SW 1271 (cell line): ENCODE data around the gene ZKSCAN2.

Source experiments
- DNase-seq, 2 experiments: peaks; one replicate each; lab custom pipeline; 2025; lab: John Stamatoyannopoulos, UW

ZKSCAN2 gene

GRCh38 chr16:25223964-25224363, 33.7 kb downstream of the ZKSCAN2 start:
- no peak for DNase-seq

DNA sequence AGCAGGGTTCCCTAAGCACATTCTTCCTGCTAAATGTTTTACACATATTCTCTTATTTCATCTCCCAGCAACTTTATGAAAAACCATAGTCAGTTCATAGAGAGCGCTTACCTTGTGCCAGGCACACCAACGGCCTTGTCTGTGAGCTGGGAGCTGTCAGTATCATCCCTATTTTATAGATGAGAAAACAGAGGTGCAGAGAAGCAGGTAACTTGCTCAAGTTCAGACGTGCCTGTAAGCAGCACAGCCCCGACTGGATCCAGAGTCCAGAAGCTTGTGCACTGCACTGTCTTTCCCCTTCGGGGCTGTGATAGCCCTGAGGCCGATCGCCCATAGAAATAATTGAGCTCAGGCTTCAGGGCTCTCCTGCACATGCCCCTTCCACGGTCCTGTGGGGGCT, 34.7 kb downstream of the ZKSCAN2 start:
- DNase-seq, result no peak

DNA sequence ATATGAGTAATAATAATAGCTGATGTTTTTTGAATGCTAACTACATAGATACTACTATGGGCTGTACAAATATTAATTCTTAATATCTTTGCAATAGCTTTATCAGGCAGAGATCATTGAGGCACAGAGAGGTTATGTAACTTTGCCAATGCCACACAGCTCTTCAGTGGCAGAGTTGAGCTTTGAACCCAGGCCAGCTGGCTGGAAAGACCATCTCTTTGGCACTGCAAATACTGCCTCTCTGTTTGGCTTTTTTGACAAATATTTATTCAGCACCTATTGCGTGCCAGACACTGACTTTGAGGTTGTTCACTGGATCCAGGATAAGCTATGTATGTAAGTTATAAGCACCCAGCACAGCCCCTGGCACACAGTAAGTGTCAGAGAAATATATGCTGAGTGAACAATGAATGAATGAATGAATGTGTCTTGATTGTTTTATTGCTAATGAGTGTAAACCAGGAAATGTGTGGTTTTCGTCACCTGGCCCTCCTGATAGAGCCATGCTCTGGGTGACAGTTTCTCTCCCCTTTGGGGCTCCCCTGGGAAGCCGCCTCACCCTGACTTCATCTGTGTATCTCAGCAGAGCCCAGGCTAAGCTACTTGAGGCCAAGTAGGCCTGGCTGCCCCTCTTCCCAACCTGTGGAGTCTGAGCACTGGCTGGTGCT, 38.4 kb downstream of the ZKSCAN2 start:
- no peak for DNase-seq

GRCh38 chr16:25217921-25218320, 39.7 kb downstream of the ZKSCAN2 start:
- DNase-seq, result no peak

GRCh38 chr16:25217112-25217511, 40.5 kb downstream of the ZKSCAN2 start:
- DNase-seq, result no peak

GRCh38 chr16:25213709-25214397, 43.8 kb downstream of the ZKSCAN2 start:
- no peak for DNase-seq

DNA sequence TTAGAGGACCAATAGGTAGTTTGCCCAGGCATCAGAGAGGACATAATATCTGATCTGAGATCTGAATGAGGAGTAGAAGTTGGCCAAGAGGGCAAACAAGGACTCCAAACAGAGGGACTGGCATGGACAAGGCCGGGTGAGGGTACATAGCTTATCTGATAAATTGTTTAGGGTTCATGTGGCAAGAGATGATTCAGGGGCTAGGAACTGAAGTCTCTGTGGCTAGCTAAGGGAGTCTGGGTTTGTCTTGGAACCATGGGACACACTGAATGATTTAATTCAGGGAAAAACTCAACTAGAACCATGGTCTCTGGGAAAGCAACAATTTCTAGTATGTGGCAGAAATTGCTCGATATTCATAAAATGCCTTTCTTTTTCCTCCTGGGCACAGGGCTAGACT, 45.0 kb downstream of the ZKSCAN2 start:
- no peak for DNase-seq

- DNase-seq, result no peak
These were observed 46.9 kb downstream of the ZKSCAN2 start for GRCh38 chr16:25210758-25211157.

GRCh38 chr16:25199457-25199856, 58.2 kb downstream of the ZKSCAN2 start:
- DNase-seq, result no peak

- DNase-seq, result no peak
These were observed 59.6 kb downstream of the ZKSCAN2 start for GRCh38 chr16:25198021-25198420.

- DNase-seq, result no peak
These were observed 63.3 kb downstream of the ZKSCAN2 start for GRCh38 chr16:25194273-25194878.

DNA sequence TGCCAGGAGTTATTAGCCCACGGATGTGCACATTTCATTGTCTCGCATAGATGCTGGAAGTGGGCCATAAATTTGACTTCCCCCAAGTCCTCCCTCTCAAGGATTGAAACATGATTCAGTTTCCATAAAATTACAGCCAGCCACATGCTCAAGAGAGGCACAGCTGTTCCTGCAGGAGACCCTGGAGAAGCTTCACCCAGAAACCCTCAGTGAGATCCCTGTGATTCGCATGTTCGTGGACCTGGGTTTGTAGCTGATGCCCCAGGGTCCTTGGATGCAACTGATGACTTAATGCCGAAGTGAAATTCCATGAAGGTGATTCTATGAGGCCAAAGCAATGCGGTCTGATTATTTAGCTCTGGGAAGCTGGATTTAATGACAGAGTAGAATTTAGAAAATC, 65.5 kb downstream of the ZKSCAN2 start:
- DNase-seq, result no peak

GRCh38 chr16:25189305-25189704, 68.3 kb downstream of the ZKSCAN2 start:
- DNase-seq, result no peak

GRCh38 chr16:25187491-25187795, 70.2 kb downstream of the ZKSCAN2 start:
- DNase-seq, result no peak
